ENCODE results near the gene ALDH1A3.

DNA sequence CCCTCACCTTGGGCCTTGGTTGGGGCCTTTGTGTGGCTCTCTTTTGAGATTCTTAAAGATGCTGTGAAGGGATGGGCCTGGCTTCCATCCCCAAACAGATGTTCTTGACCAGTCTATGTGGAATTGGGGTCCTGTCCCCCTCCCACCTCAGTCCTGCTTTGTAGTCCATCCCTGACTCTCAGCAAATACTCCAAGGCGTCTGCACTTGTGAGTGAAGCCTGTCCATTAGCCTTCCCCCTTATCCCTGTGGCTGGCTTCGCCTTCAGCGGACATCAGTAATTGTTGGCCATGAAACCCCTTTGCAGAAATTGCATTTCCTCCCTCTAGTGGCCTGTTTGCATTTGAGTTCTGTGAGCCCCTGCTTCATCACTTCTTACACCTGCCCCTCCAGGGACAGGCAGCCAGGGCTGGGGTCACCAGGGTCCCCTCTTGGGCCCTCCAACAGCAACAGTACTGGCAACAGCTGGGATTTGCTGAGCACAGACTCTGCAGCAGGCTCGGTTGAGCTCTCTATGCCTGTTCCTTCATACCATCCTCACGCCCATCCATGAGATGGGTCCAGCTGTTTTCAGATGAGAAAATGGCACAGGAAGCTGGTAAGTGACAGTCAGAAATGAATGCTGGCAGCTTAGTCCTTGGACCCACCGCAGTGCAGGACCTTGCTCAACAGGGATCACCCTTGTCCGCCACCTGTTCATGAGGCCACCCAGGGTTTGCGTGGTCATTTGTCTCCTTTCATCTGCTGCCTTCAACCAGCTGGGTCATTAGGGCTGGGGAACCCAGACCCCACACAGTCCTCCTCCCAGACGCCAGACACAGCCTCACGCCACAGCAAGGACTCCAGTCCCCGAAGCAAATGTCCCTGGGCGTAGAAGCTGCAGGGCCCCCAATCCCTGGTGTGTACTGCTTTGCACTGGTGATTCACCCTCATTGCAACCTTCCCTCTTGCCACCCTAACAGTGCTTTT, 30.6 kb downstream of the ALDH1A3 start:
- TF ChIP-seq, protein P1, sequence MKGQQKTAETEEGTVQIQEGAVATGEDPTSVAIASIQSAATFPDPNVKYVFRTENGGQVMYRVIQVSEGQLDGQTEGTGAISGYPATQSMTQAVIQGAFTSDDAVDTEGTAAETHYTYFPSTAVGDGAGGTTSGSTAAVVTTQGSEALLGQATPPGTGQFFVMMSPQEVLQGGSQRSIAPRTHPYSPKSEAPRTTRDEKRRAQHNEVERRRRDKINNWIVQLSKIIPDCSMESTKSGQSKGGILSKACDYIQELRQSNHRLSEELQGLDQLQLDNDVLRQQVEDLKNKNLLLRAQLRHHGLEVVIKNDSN (CRISPR knock-in tag; IDR thresholded peaks at IDR 0.05) = no peak
- no peak for TF ChIP-seq CTCF (IDR thresholded peaks at IDR 0.05)
- TF ChIP-seq CREB1 (CRISPR knock-in tag; IDR thresholded peaks at IDR 0.05) = no peak
- TF ChIP-seq NR2C2 (CRISPR knock-in tag; IDR thresholded peaks at IDR 0.05) = no peak
- no peak for TF ChIP-seq TEAD4 (CRISPR knock-in tag; IDR thresholded peaks at IDR 0.05)
- no peak for TF ChIP-seq ZNF232 (CRISPR knock-in tag; IDR thresholded peaks at IDR 0.05)
- no peak for TF ChIP-seq ETV6 (CRISPR knock-in tag; IDR thresholded peaks at IDR 0.05)
- no peak for TF ChIP-seq MAX (CRISPR knock-in tag; IDR thresholded peaks at IDR 0.05)
- no peak for TF ChIP-seq SMAD3 (CRISPR knock-in tag; IDR thresholded peaks at IDR 0.05; ENCODE audit: borderline replicate concordance)
- TF ChIP-seq IRF1 (CRISPR knock-in tag; IDR thresholded peaks at IDR 0.05) = no peak
